ENCODE data around the gene PRPF40B.

DNA sequence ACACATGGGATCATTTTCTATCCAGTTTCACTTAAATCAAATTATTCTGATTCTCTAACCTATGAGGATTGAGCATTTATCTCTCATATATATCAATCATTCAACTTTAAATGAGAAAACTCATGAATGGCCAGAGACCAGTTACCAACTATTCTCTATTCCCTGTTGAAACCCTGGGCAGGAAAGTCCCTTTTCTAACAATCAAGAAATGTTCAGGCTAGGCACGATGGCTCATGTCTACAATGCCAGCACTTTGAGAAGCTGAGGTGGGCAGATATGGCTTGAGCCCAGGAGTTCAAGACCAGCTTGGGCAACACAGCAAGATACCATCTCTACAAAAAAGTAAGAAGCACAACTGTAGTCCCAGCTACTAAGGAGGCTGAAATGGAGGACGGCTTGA lies 65.9 kb downstream of the PRPF40B start:
- TF ChIP-seq, protein P1, sequence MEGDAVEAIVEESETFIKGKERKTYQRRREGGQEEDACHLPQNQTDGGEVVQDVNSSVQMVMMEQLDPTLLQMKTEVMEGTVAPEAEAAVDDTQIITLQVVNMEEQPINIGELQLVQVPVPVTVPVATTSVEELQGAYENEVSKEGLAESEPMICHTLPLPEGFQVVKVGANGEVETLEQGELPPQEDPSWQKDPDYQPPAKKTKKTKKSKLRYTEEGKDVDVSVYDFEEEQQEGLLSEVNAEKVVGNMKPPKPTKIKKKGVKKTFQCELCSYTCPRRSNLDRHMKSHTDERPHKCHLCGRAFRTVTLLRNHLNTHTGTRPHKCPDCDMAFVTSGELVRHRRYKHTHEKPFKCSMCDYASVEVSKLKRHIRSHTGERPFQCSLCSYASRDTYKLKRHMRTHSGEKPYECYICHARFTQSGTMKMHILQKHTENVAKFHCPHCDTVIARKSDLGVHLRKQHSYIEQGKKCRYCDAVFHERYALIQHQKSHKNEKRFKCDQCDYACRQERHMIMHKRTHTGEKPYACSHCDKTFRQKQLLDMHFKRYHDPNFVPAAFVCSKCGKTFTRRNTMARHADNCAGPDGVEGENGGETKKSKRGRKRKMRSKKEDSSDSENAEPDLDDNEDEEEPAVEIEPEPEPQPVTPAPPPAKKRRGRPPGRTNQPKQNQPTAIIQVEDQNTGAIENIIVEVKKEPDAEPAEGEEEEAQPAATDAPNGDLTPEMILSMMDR (IDR thresholded peaks at IDR 0.05; ENCODE audit: poor library complexity): no peak
- no peak for TF ChIP-seq EZH2 (IDR thresholded peaks at IDR 0.05; ENCODE audit: borderline replicate concordance)
